Hematopoietic multipotent progenitor cell treated with erythropoietin and hydrocortisone succinate and interleukin-3 and kit ligand, for 17 days (in vitro differentiated cells): ENCODE measurements around the gene CCER1.

Source experiments
- DNase-seq: peaks from one replicate; pipeline ENCODE4 v3.0.0-alpha.2; 2015; ENCODE audit warnings: low spot score

Gene CCER1

GRCh38 chr12:90920222-90920621 is 34.8 kb downstream of the CCER1 start:
- DNase-seq: no peak

DNA sequence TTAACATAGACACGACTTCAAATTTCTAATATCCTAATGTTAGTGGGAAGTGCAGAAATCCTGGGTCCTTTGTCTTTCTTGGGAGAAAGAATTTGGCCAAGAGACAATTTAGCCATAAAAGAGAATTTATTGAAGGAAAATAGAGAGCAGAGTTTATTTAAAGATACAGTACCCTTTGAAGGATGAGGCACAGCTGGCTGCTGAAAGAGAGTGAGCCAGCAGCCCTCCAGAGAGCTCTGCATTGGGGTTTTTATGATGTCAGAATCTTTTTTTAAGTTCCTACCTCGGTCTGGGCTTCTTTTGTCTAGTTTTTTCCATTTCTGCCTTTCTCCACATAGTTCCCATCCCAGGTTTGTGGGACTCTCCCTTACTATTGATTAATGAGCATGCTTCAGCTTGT is 37.5 kb downstream of the CCER1 start:
- no peak for DNase-seq

DNA sequence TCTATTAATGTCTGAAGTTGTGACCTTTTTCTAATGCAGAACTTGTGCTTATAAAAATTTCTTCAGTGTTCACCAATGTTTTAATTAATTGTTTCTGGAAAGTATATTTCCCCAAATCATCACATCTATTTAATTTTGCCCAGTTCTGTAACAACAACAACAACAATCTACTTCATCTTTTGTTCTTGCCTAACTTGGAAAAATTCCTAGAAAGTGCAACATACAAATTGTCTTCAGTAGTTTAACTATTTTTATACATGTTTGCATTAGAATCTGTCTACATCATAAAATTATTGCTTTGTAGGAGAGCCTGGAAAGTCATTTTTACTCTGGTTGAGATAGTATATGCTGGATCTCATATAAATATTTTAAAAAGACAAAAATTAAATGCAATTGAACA is 38.5 kb downstream of the CCER1 start:
- no peak for DNase-seq

GRCh38 chr12:90915353-90915752 is 39.6 kb downstream of the CCER1 start:
- DNase-seq: no peak

DNA sequence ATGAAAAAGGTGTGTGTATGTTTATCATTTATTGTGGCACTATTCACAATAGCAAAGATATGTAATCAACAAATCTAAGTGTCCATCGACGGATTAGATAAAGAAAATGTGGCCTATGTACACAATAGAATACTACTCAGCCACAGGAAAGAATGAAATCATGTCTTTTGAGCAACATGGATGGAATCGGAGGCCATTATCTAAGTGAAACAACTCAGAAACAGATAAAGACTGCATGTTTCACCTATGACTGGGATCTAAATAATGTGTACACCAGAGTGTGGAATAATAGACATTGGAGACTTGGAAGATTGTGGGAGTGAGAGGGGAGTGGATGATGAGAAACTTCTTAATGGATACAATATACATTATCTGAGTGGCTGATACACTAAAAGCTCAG is 44.0 kb downstream of the CCER1 start:
- no peak for DNase-seq

DNA sequence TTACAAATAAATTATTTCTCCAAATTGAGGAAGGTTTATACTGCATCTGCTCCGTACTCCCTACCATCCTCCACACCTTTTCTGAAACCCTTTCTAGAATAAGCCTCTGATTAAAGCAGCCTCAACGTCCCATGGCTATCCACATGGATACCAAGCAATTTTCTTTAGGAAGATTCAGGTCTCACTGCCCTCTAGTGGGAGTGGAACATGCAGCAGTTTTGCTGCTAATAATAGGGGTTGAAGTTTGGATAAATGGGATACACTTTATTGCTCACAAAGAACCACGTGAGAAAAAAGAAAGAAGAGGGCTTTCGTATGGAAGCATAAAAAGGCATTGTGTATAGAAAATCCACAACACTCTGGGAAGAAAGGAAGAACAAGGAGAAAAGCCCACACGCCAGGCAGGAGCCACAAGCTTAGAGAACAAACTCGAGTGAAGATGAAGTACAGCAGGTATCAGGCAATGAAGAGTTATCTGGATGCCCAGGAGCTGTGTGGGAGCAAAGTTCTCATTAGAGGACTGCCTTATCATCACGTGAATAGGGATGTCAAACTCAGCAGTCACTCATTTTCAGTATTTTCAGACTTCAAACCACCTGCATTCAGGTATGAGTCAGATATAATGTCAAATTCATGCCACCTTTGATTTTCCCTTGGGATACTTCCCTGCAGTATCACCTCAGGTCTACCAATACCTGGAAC is 45.8 kb downstream of the CCER1 start:
- no peak for DNase-seq

DNA sequence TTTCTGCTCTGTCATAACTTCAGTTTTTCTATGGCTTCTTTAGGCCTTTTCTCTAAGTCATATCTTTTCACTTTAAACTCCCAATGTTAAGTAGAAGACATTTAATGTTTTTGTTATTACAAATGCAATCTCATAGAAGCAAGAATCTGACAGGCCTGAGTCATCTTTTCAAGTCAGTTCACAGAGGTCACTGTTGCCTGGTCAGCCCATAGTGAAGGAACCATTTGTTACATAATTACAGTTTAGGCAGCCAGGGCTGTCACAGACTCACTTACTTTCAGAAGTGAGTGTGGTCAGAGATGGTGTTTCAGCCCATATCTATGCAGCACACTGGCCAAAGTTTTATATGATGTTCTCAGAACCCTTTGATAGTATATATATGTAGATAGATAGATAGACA is 46.5 kb downstream of the CCER1 start:
- DNase-seq: no peak

GRCh38 chr12:90905691-90906370 is 49.1 kb downstream of the CCER1 start:
- DNase-seq: no peak

DNA sequence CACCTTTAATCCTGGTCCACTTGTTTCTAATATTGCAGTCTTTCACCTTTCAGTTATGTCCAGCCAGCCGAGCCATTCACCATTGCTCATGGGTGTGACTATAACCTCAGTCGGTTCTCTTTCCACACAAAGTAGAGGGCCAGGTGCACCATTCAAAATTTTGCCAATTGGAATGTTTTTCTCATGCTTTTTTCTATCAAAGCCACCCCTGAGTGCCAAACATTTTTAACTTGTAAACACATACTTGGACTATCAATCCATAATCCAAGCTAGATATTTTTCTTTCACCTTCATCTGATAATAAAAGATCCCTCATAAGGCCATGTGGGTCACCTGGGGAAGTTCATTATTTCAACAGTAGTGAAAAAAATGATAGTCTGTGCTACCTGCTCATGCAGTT is 52.4 kb downstream of the CCER1 start:
- DNase-seq: no peak
